HG02840 (cell line): ENCODE results near the gene DTHD1.

Source experiments
- ATAC-seq: cut with Tn5 transposase; IDR thresholded peaks from one replicate; pipeline ENCODE4 v1.9.1; 2021; ENCODE audit warnings: mild to moderate bottlenecking, moderate library complexity, moderate number of reproducible peaks; ENCODE audit not compliant: unreplicated experiment, low FRiP score

DTHD1 gene

GRCh38 chr4:36269101-36269500 lies 12.3 kb upstream of the DTHD1 start:
- no peak for ATAC-seq

DNA sequence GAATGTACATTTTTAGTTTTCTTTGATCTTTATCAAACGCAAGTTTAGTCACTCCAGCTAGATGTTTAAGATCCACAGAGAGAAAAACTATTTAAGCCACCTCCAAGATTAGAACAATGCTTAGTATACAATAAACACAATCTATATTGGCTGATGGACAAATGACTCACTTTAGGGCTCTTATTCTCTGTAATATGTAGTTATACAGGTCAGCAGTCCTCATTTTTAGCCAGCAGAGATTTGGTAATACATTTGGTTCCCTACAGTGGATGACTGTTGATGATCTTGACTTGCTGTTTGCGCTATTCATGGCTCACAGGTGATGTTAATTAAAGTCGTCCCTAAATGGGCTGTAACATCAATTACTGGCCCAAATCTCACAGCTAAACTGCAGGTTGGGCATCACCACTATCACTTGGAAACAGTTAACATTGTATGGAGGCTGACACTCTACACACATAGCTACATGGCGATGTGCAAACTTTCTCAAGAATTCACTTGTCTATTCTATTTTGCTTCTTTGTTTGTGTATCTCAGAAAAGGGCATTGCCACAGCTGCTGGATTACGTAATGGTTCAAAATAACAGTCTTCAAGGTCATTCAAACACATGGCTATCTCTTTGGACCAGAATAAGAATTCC lies 11.8 kb upstream of the DTHD1 start:
- no peak for ATAC-seq

GRCh38 chr4:36273276-36273675 lies 8.1 kb upstream of the DTHD1 start:
- no peak for ATAC-seq

DNA sequence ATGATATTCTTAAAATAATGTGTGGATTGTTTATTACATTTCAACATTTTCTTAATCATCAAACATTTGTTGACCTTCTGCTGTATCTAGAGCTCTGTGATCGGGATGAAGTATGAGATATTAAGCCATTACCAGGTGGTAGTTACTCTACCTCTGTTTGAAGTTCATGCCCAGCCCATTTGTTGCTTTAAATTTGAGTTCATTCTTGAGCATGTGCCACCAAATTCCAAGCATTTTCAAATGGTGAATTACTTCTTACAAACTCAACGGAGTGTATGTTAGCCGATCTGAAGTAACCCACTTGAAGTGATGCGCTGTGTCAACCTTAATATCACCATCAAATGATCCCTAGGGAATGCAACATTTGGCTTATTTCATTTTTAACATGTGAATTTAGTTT lies 7.3 kb upstream of the DTHD1 start:
- ATAC-seq: no peak

GRCh38 chr4:36277533-36277932 lies 3.9 kb upstream of the DTHD1 start:
- ATAC-seq: no peak

DNA sequence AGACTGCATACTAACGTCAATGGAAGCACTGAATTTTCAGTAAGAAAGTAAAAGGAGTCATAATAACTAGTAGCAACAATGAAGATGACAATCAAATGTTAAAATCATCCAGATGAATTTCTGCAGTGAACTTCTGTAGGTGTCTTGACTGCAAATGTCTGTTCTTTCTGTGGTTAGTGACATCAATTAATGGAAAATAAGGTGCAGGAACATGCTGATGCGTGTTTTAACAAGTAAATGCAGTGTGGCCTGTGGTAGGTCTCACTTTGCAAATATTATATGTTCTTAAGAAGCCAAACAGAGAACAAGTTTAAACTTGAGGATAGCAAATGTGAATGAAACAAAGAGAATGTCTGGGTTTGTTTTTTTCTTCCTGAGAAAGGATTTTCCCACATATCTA lies 2.6 kb upstream of the DTHD1 start:
- no peak for ATAC-seq

- ATAC-seq: no peak
Measured at GRCh38 chr4:36280555-36280954, 861 bp upstream of the DTHD1 start.

- no peak for ATAC-seq
Measured at GRCh38 chr4:36282503-36283030, 1.2 kb downstream of the DTHD1 start.

- no peak for ATAC-seq
Measured at GRCh38 chr4:36283912-36284465, 2.6 kb downstream of the DTHD1 start.

DNA sequence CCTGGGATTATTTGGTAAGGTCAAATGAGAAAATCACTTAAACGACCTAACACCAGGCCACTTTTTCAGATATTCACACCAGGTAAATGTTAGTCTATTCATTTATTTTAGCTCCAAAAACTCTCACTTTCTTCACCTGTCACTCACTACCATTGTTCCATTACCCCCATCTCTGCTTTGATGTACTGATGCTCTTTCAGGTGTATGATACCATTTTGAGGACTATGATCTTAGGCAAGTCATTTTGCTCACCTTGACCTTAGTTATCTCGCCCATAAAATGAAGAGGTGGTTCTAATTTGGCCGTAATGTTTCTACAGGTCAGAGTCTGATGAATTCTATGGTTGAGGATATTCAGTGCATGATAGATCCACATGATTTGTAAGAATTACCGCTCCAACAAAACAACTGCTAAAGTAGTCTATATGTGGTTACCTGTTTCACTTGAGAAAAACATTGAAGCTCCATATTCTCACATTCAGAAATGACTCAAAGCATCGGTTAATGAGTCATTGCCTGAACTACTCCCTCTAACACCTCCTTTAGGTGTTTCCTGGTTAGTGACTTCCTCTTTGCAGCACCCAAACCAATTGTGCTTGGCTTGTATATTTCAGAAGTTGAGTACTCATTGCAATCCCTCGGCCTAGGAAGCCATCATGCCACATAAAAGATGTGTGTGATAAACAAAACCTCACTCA lies 4.5 kb downstream of the DTHD1 start:
- ATAC-seq: peak; percentile 99

DNA sequence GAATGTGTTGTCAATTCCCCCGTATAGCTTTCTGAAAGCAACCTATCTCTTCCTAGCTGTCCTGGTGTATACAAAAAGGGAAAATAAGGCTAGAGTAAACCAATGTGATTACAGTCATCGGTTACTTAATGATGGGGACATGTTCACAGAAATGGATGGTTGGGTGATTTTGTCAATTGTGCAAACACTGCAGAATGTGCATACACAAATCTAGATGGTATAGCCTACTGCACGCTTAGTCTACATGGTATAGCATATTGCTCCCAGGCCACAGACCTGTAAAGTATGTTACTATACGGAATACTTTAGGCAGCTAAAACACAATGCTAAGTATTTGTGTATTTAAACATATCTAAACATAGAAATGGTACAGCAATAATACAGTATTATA lies 5.1 kb downstream of the DTHD1 start:
- no peak for ATAC-seq

- ATAC-seq: no peak
Measured at GRCh38 chr4:36288731-36289426, 7.5 kb downstream of the DTHD1 start.

DNA sequence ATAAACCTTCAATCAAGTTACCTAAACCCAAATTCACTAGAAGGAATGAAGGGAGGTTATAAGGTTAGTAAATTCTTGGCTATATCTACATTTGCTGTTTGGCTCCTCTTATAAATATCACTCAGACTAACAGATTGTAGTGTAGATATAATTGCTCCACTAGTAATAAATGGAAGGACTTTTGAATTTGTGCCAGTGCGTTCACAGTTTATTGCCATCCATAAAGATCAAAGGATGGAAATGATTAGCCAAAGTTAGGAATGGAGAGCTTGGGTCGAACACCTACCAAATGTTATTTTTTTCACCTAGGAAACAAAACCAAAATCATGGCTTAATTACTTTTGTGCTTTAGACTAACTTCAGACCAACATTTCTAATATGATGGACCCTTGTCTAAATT lies 9.2 kb downstream of the DTHD1 start:
- ATAC-seq: no peak

DNA sequence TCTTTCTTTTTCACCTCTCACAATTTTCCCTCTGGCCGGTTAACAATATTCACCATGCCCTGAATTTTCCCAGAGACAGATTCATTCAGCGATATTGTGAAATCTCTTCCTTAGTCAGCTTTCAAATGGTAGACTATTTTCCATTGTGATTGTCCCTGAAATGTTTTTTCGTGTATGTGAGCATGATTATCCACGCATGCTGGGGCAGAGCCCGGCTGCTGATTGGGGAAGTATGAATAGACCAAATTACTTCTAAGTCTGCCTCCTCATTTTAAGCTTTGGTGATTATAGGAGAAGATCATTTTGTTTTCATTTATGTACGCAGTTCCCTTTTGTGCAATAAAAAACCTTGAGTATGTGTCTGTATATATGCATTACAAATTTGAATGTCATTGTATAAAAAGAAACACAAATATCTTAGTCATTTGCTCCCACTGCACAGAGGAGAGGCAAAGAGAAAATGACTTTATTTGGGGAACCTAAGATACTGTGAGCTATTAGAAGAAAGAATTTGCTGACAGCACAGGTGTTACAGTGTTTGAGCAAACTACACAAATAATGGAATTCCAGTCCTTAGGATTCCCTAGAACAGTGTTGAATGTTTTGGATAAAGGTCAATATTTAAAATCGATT lies 11.3 kb downstream of the DTHD1 start:
- no peak for ATAC-seq

DNA sequence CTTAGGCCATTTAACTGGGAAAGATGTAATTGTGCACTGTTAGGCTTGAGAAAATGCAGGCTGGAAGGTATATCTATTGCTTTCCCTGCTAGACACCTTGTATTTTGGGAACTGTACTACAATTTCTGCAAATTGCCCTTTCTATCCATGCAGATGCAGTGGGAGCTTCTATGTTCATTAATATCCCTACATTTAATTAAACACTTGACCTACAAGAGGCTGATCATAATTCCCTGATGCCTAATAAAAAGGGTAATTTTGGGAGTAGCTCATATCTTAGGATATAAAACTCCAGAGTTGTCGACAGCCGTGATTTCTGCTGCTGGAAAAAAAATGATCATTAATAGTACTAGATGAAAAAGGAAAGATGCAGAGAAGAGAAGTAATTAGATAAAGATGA lies 19.7 kb downstream of the DTHD1 start:
- no peak for ATAC-seq

- peak; percentile 83 for ATAC-seq
Measured at GRCh38 chr4:36303426-36304137, 22.2 kb downstream of the DTHD1 start.

DNA sequence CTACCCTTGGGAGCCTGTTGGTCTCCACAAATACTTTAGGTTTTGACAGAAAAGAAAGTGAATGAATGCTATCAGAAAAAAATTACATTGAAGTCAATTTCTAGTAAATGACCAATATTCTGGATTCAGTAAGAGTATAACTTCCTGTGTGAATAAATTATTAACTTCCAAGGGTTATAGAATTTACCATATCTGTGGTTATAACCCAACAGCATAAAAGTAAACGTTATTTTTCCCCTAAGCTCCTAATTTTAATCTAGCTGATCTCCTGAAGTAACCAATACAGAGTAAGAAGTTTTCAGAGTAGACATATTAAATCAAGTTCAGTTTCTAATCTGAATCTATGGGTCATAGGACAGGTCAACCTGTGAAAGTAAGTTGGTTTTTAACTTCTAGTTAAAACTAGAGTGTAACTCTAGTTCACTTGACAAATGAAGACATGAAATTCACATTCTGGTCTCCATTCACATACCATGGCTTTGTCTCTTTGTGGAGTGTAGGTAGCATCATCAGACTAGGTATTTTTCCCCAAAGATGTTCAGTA lies 22.8 kb downstream of the DTHD1 start:
- ATAC-seq: peak; percentile 48

- ATAC-seq: no peak
Measured at GRCh38 chr4:36308150-36308549, 26.7 kb downstream of the DTHD1 start.

DNA sequence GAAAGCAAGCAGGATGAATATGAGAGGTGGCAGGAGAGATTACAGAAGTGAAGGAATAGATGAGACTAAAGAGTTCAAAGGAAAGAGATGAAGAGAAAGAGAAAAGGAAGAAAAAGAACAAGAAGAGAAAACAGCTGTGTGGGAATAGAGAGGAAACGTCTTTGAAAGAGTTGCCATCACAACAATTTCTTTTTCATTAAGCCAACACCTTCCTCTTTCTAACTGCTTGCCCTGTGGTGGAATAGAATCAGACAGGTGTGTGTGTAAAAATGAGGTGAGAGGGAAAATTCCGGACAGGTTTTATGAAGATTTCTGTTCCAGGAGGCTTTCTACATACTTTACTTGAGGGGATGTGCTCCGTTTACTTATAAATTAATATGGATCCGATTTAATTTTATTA lies 28.8 kb downstream of the DTHD1 start:
- ATAC-seq: no peak

GRCh38 chr4:36310793-36311192 lies 29.4 kb downstream of the DTHD1 start:
- ATAC-seq: peak; percentile 83
